Testis (tissue), 2 donors: ENCODE data around the gene DNAJA4.

Source experiments
- CTCF ChIP-seq, 3 experiments: fragments of 450-650 bp in 2 of 3; fragments of 200-600 bp in 1 of 3; sonication (generic) in 1 of 3; IDR thresholded peaks; one replicate each; pipeline ENCODE4 v1.5.1; 2016 to 2019; ENCODE audit warnings: antibody characterized with exemption in 3 of 3, mild to moderate bottlenecking in 2 of 3, moderate library complexity in 1 of 3
- POLR2A ChIP-seq: fragments of 450-650 bp; IDR thresholded peaks from one replicate; pipeline ENCODE4 v1.6.1; 2017; ENCODE audit warnings: antibody characterized with exemption, mild to moderate bottlenecking, moderate library complexity

- TF ChIP-seq POLR2A (no peak), CTCF (IDR thresholded peaks at IDR 0.05) (no peak)
Observed at GRCh38 chr15:78255421-78256043, 8.8 kb upstream of the DNAJA4 start.
